Measurements from ENCODE around the gene PRDM2.
A peak's percentile ranks its signal among the peaks of the same experiment; 100 is the strongest.

PRDM2 gene

GRCh38 chr1:13735168-13735930, 35.4 kb downstream of the PRDM2 start:
- DNase-seq (ENCODE audit: low read depth) = no peak

- no peak for DNase-seq (ENCODE audit: low read depth)
Observed at GRCh38 chr1:13737398-13737797, 37.4 kb downstream of the PRDM2 start.

GRCh38 chr1:13746342-13746741, 46.4 kb downstream of the PRDM2 start:
- DNase-seq (ENCODE audit: low read depth) = no peak

- DNase-seq (ENCODE audit: low read depth) = peak; percentile 92
Observed at GRCh38 chr1:13748610-13749505, 48.9 kb downstream of the PRDM2 start.

- DNase-seq (ENCODE audit: low read depth) = peak; percentile 12
Observed at GRCh38 chr1:13749543-13750341, 49.8 kb downstream of the PRDM2 start.

GRCh38 chr1:13751458-13751871, 51.5 kb downstream of the PRDM2 start:
- DNase-seq (ENCODE audit: low read depth) = no peak

- DNase-seq (ENCODE audit: low read depth) = no peak
Observed at GRCh38 chr1:13751985-13752384, 52.0 kb downstream of the PRDM2 start.

GRCh38 chr1:13752852-13753251, 52.9 kb downstream of the PRDM2 start:
- DNase-seq (ENCODE audit: low read depth) = no peak

GRCh38 chr1:13753636-13754402, 53.8 kb downstream of the PRDM2 start:
- DNase-seq (ENCODE audit: low read depth) = no peak

GRCh38 chr1:13754510-13755103, 54.6 kb downstream of the PRDM2 start:
- no peak for DNase-seq (ENCODE audit: low read depth)

GRCh38 chr1:13756557-13757315, 56.7 kb downstream of the PRDM2 start:
- DNase-seq (ENCODE audit: low read depth) = no peak

GRCh38 chr1:13757693-13758092, 57.7 kb downstream of the PRDM2 start:
- DNase-seq (ENCODE audit: low read depth) = no peak

GRCh38 chr1:13759072-13759471, 59.1 kb downstream of the PRDM2 start:
- no peak for DNase-seq (ENCODE audit: low read depth)

GRCh38 chr1:13760340-13760739, 60.4 kb downstream of the PRDM2 start:
- DNase-seq (ENCODE audit: low read depth) = no peak

GRCh38 chr1:13760921-13761320, 60.9 kb downstream of the PRDM2 start:
- DNase-seq (ENCODE audit: low read depth) = no peak

GRCh38 chr1:13761883-13762282, 61.9 kb downstream of the PRDM2 start:
- DNase-seq (ENCODE audit: low read depth) = no peak

- no peak for DNase-seq (ENCODE audit: low read depth)
Observed at GRCh38 chr1:13762642-13763041, 62.7 kb downstream of the PRDM2 start.

GRCh38 chr1:13763222-13763621, 63.2 kb downstream of the PRDM2 start:
- DNase-seq (ENCODE audit: low read depth) = no peak

GRCh38 chr1:13763991-13764390, 64.0 kb downstream of the PRDM2 start:
- no peak for DNase-seq (ENCODE audit: low read depth)

GRCh38 chr1:13764588-13765332, 64.8 kb downstream of the PRDM2 start:
- peak; percentile 4 for DNase-seq (ENCODE audit: low read depth)
